ENCODE results near the gene PAPOLB. TPM values are rescaled to one million over a fixed set of nuclear protein-coding genes. Genes with fewer than 3 reads are reported as not detected.

The PAPOLB gene
- total and polyA plus RNA-seq, 2 experiments from 2014 or later = not detected

GRCh38 chr7:4840079-4840501 lies 21.7 kb downstream of the PAPOLB start:
- Histone ChIP-seq H3K27me3 (no peaks in the 10 kb centered on the region), H3K9me3 (ENCODE audit: low read depth) (no peaks in the 10 kb centered on the region), H3K4me1 (ENCODE audit: insufficient read depth) (no peaks in the 10 kb centered on the region), H2AFZ (no peak overlapping the region), H4K20me1 (ENCODE audit: insufficient read depth, poor library complexity, severe bottlenecking) (no peaks in the 10 kb centered on the region), H3K9me2 (replicated peaks; ENCODE audit: insufficient read depth) (no peaks in the 10 kb centered on the region), H3K4me3 (no peak overlapping the region), H3K36me3 (replicated peaks; ENCODE audit: insufficient read depth, low read depth) (no peaks in the 10 kb centered on the region), H3K4me2 (no peak overlapping the region), H3K79me2 (no peaks in the 10 kb centered on the region), H3K27ac (no peak overlapping the region)
- 90% methylated on average over 16 of the region's 16 CpGs for WGBS (ENCODE audit: low lambda C conversion rate, missing lambda C conversion rate)
- no peak for DNase-seq (ENCODE audit: low spot score)
- TF ChIP-seq EZH2phosphoT487 (IDR thresholded peaks at IDR 0.05; ENCODE audit: low read depth, severe bottlenecking, unreplicated experiment) (no peak), EZH2 (IDR thresholded peaks at IDR 0.05; ENCODE audit: borderline replicate concordance) (no peak), CTCF (IDR thresholded peaks at IDR 0.05; ENCODE audit: poor library complexity) (no peak)

GRCh38 chr7:4838626-4839334 lies 23.1 kb downstream of the PAPOLB start:
- H3K79me2 ChIP-seq = no peaks in the 10 kb centered on the region
- H3K4me1 ChIP-seq (ENCODE audit: insufficient read depth) = no peaks in the 10 kb centered on the region
- H3K9me2 ChIP-seq (replicated peaks; ENCODE audit: insufficient read depth) = no peaks in the 10 kb centered on the region
- no peak overlapping the region for H3K4me3 ChIP-seq
- H3K4me2 ChIP-seq = no peak overlapping the region
- H3K36me3 ChIP-seq (replicated peaks; ENCODE audit: insufficient read depth, low read depth) = no peaks in the 10 kb centered on the region
- TF ChIP-seq CTCF (IDR thresholded peaks at IDR 0.05; ENCODE audit: poor library complexity) (no peak), EZH2phosphoT487 (IDR thresholded peaks at IDR 0.05; ENCODE audit: low read depth, severe bottlenecking, unreplicated experiment) (no peak), EZH2 (IDR thresholded peaks at IDR 0.05; ENCODE audit: borderline replicate concordance) (no peak)
- H3K27me3 ChIP-seq = no peaks in the 10 kb centered on the region
- no peak overlapping the region for H2AFZ ChIP-seq
- no peak overlapping the region for H3K27ac ChIP-seq
- WGBS (ENCODE audit: low lambda C conversion rate, missing lambda C conversion rate) = 96% methylated on average over 21 of the region's 21 CpGs
- H4K20me1 ChIP-seq (ENCODE audit: insufficient read depth, poor library complexity, severe bottlenecking) = no peaks in the 10 kb centered on the region
- no peak for DNase-seq (ENCODE audit: low spot score)
- H3K9me3 ChIP-seq (ENCODE audit: low read depth) = no peaks in the 10 kb centered on the region

GRCh38 chr7:4837803-4838625 lies 23.8 kb downstream of the PAPOLB start:
- Histone ChIP-seq H3K79me2 (no peaks in the 10 kb centered on the region), H3K36me3 (replicated peaks; ENCODE audit: insufficient read depth, low read depth) (no peaks in the 10 kb centered on the region), H2AFZ (no peak overlapping the region), H4K20me1 (ENCODE audit: insufficient read depth, poor library complexity, severe bottlenecking) (no peaks in the 10 kb centered on the region), H3K4me1 (ENCODE audit: insufficient read depth) (no peaks in the 10 kb centered on the region), H3K9me3 (ENCODE audit: low read depth) (no peaks in the 10 kb centered on the region), H3K9me2 (replicated peaks; ENCODE audit: insufficient read depth) (no peaks in the 10 kb centered on the region), H3K27me3 (no peaks in the 10 kb centered on the region), H3K27ac (no peak overlapping the region), H3K4me2 (no peak overlapping the region), H3K4me3 (no peak overlapping the region)
- TF ChIP-seq EZH2phosphoT487 (IDR thresholded peaks at IDR 0.05; ENCODE audit: low read depth, severe bottlenecking, unreplicated experiment) = no peak
- TF ChIP-seq EZH2 (IDR thresholded peaks at IDR 0.05; ENCODE audit: borderline replicate concordance) = no peak
- TF ChIP-seq CTCF (IDR thresholded peaks at IDR 0.05; ENCODE audit: poor library complexity) = no peak
- WGBS (ENCODE audit: low lambda C conversion rate, missing lambda C conversion rate) = 67% methylated on average over 28 of the region's 30 CpGs
- no peak for DNase-seq (ENCODE audit: low spot score)
